Globus pallidus (tissue), 1 donor: ENCODE data around the gene KRI1.

ENCODE experiments used
- DNase-seq: peaks from one replicate; pipeline ENCODE4 v3.0.0-alpha.2; 2015; ENCODE audit warnings: low spot score

The KRI1 gene

GRCh38 chr19:10518444-10519361 is 47.1 kb downstream of the KRI1 start:
- DNase-seq: no peak

- DNase-seq: peak; percentile 80
Measured at GRCh38 chr19:10517760-10518443, 47.9 kb downstream of the KRI1 start.

- DNase-seq: peak; percentile 96
Measured at GRCh38 chr19:10517361-10517759, 48.5 kb downstream of the KRI1 start, which contains the start of gene S1PR5. Gene S1PR5 (minus strand): TSS chr19:10517447. CDS start chr19:10515011, 2,436 bp downstream.

GRCh38 chr19:10516671-10517286 is 49.0 kb downstream of the KRI1 start:
- no peak for DNase-seq

GRCh38 chr19:10516064-10516385 is 49.8 kb downstream of the KRI1 start:
- DNase-seq: no peak

GRCh38 chr19:10514211-10515145 is 51.3 kb downstream of the KRI1 start:
- no peak for DNase-seq

- no peak for DNase-seq
Measured at GRCh38 chr19:10513223-10513622, 52.6 kb downstream of the KRI1 start.

- no peak for DNase-seq
Measured at GRCh38 chr19:10510301-10510802, 55.5 kb downstream of the KRI1 start.

- no peak for DNase-seq
Measured at GRCh38 chr19:10508707-10509106, 57.1 kb downstream of the KRI1 start.

- no peak for DNase-seq
Measured at GRCh38 chr19:10508036-10508435, 57.8 kb downstream of the KRI1 start.

- no peak for DNase-seq
Measured at GRCh38 chr19:10505583-10506229, 60.1 kb downstream of the KRI1 start.
